Measurements from ENCODE around the gene DRGX.

The DRGX gene

DNA sequence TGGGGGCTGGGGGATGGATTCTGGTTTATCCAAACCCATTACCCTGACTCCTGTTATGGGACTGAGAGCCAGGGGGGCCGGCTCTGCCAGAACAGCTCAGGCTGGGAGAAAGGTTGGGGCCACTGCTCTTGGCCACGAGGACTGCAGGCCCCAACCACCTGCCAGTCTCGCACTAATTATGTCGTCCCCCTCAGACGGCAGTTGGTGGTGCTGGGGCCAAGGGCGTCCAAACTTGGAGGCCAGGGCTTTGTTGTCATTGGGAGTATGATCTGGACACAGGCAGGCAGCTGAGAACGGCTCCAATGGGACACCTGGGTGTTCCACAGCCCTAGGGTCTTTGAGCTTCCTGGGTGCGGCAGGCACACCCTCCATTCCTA is 34.7 kb downstream of the DRGX start:
- DNase-seq (ENCODE audit: low read depth), result no peak

DNA sequence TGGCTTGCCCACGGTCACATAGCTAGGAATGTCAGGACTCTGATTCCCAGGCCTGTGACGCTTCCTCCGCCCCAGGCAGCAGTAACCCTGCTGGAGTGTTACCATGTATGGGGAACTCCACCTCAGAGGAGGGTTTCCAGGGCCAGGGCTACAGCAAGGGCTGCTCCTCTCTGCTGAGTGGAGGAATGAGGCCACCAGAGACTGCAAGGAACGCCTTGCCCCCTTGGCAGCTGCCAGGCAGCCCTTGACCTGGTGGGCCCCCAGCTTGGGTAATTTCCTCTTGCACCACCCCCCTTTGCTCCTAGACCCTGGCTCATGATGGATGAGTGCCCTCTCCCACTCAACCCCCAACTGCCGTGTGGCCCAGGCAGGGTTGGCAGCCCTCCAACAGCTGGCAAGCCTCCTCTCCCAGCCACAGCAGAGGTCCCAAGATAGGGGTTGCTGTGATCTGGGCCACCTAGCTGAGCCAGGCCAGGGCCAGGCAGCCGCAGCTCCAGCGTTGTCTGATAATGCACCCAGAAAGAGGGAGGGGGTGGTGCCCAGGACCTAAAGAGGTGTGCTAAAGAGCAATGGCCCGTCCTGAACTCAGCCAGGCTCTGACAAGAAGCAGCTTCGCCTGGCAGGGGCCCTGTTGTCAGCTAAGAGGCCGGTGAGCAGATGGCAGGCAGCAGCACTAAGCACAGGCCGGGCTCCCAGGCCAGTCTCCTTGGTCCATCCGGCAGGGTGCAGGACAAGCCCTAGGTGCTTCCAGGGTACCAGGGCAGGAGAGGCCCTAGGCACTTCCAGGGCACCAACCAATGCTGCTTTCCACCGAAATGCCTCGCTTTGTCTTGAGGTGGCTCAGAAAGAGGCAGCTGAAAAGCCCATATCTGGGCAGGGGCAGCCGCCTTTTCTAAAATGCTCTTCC is 35.4 kb downstream of the DRGX start:
- no peak for DNase-seq (ENCODE audit: low read depth)

GRCh38 chr10:49359349-49360270 is 36.3 kb downstream of the DRGX start:
- no peak for DNase-seq (ENCODE audit: low read depth)

- DNase-seq (ENCODE audit: low read depth), result no peak
Measured at GRCh38 chr10:49357910-49358309, 38.0 kb downstream of the DRGX start.

- DNase-seq (ENCODE audit: low read depth), result no peak
Measured at GRCh38 chr10:49356944-49357343, 38.9 kb downstream of the DRGX start.

GRCh38 chr10:49356181-49356580 is 39.7 kb downstream of the DRGX start:
- DNase-seq (ENCODE audit: low read depth), result no peak

DNA sequence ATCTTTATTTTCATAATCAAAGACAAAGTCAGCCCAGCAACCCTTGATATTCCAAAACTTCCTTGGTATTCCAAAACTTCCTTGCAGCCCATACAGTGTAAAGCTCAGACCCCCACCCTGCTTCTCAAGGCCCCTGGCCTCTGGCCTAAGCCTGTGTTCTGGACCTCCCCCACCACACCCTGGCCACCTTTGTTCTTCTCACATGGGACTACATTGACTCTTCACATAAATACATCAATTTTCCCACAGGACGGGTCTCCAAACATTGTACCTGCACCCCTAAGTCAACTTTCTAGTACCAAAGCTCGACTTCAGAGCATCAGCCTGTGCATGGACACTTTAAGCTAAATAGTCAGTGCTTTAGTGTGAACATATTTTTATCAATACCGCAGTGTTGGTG is 40.7 kb downstream of the DRGX start:
- DNase-seq (ENCODE audit: low read depth), result no peak

DNA sequence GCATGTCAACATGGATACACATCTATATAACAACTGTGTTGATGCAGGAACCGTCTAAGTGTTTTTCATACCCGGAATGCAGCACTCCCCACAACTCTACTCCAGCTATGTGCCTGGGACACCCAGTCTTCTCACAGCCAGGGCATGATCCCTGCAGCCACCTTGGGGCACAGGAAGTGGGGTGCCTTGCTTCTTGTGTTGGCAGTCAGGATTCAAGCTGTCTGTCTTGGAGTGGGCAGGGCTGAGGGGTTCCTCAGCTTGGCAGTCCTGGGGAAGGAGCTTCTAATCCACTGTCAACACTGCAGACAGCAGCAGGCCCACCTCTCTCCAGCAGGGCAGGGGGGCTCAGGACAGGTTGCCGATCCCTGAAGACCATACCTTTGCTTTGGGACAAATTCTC is 41.3 kb downstream of the DRGX start:
- no peak for DNase-seq (ENCODE audit: low read depth)

DNA sequence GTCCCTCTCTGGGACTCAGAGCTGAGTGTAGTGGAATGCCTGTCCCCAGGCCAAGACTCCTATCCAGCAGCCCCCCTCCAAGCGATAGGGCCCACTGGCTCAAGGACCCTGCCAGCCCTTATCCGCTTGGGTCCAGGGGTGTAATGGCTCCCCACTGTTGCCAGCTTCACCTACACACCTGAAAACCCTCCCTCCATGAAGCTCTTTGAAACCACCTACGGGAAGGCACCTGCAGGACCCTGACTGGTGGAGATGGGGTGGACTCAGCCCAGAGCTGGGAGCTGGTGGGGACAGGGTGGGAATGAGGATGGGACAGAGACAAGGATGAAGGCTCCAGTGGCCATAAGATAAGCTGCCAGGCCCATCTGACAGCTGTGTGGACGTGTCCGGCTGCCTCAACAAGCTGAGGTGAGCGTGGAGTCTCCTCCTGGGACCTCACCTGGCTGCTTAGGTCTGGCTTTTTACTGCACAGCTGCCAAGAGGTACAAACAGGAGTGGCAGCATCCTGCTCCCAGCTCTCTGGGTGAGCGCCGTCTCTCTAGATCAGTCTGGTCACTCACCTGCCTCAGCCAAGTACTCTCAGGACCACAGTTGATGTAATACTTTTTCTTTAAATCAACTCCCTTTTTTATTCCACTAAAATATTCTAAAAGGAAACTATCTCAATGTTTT is 41.9 kb downstream of the DRGX start:
- no peak for DNase-seq (ENCODE audit: low read depth)

DNA sequence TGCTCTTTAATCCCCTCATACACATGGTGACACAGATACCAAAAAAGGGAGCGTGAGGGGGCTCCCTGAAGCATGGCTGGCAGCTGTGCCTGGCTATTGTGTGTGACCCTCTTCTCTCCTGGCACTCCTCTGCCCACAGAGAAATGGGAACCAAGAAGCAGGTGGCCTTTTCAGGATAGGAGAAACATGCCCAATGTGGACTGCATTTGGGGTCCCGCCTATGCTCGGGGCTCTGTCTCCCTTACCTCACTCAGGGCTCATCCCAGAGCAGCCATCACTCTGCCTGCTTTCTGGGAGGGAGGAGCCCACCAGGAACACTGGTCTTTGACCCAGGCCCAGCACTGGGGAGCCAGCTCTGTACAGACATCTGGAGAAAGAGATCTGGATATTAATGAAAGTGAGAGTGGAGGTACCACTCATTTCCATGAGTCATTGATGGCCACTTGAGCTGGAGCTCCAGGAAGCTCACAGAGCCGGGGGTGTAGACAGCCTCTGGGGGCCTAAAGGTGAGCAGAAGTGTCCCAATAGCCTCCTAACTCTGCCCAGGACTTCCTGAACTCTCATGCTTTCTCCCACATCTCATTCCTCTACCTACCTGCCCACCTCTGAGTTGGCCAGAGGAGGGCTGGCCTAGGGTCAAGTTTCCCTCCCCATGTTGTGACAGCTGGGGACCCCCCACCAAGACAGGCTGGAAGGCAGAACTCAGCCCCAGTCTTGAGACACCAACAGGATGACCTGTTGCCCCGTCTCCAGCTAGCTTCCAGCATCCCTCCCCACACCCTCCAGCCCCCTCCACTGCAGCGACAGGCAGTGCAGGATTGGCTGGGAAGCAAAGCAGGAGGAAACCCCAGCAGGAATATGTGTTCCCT is 42.6 kb downstream of the DRGX start:
- DNase-seq (ENCODE audit: low read depth), result no peak

GRCh38 chr10:49352323-49352722 is 43.6 kb downstream of the DRGX start:
- DNase-seq (ENCODE audit: low read depth), result no peak

DNA sequence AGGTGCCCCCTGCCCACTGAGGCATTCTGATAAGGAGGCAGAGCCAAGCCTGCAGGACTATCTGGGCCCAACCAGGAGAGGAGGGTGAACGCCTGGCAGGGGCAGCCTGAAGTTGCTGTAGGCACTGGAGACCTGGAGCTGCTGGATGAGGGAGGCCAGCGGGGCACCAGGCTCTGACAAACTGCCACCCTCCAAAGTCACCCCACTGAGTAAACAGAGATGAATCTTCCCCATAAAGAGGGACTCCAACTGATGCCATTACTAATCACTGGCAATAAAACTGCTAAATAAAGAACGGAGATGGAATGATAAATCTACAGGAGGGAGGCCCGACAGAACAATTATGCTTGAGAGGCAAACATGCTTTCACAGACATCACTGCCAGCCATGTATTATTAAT is 44.2 kb downstream of the DRGX start:
- no peak for DNase-seq (ENCODE audit: low read depth)

- no peak for DNase-seq (ENCODE audit: low read depth)
Measured at GRCh38 chr10:49350846-49351532, 44.9 kb downstream of the DRGX start.

DNA sequence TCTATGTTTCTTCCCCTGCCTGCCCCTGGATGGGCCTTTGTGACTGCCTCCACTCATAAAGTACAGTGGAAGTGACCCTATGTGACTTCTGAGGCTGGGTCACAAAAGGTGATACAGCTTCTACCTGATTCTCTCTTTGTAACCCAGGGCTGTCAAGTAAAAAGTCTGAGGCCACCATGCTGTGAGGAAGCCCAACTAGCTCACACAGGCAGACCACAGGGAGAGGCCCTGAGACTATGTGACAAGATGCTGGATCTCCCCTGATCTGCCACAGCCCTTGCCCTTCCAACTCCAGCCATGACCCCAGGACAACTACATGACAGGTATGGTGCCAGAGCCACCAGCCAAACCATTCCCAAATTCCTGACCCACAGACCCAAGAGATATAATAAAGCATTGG is 45.8 kb downstream of the DRGX start:
- no peak for DNase-seq (ENCODE audit: low read depth)

- no peak for DNase-seq (ENCODE audit: low read depth)
Measured at GRCh38 chr10:49349390-49349789, 46.5 kb downstream of the DRGX start.

DNA sequence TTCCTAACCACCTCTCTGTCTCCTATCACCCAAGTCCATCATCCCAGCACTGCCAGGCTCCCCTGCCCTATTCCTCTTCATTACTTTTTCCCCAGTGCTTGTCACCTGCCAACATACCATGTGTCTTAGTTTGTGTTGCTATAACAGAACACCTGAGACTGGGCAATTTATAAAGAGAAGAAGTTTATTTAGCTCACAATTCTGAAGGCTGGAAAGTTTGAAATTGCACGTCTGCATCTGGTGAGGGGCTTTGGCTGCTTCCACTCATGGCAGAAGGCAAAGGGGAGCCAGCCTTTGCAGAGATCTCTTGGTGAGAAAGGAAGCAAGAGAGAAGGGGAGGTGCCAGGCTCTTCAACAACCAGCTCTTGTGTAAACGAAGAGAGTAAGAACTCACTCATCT is 47.3 kb downstream of the DRGX start:
- DNase-seq (ENCODE audit: low read depth), result no peak

- no peak for DNase-seq (ENCODE audit: low read depth)
Measured at GRCh38 chr10:49347827-49348226, 48.1 kb downstream of the DRGX start.

- DNase-seq (ENCODE audit: low read depth), result no peak
Measured at GRCh38 chr10:49347342-49347741, 48.5 kb downstream of the DRGX start.

- no peak for DNase-seq (ENCODE audit: low read depth)
Measured at GRCh38 chr10:49344840-49345239, 51.0 kb downstream of the DRGX start.

GRCh38 chr10:49338604-49339003 is 57.3 kb downstream of the DRGX start:
- no peak for DNase-seq (ENCODE audit: low read depth)
